GM12878 (cell line): Measurements from ENCODE around the gene HTR3A. TPM values are rescaled to one million over a fixed set of nuclear protein-coding genes. Genes with fewer than 3 reads are reported as not detected.

Source experiments
- ATAC-seq: fragments of 200-7000 bp; cut with Tn5 transposase; 3 replicates; pipeline ENCODE4 v1.9.1; 2020; ENCODE audit warnings: mild to moderate bottlenecking, moderate library complexity
- BruUV-seq: library from RNA; stranded (reverse); fragments of 400-500 nt; replicated peaks from 2 replicates; lab custom pipeline; 2021; lab: Mats Ljungman, UMichigan
- CTCF ChIA-PET: fragments of 300-600 bp; sonication (Branson Sonifier 250); formaldehyde crosslinking; extraction: SDS; loops from one replicate; lab custom pipeline; 2021; ENCODE audit warnings: inconsistent platforms; lab: Yijun Ruan, JAX
- POLR2A ChIA-PET: fragments of 350-600 bp; formaldehyde crosslinking; extraction: SDS; loops from one replicate; lab custom pipeline; 2021; ENCODE audit warnings: inconsistent platforms; lab: Charles Lee
- RAD21 ChIA-PET: fragments of 300-600 bp; sonication (Branson Sonifier 250); formaldehyde crosslinking; loops from one replicate; lab custom pipeline; 2023; ENCODE audit warnings: antibody characterized with exemption; ENCODE audit not compliant: unreplicated experiment; lab: Charles Lee
- SMC1A ChIA-PET: fragments of 300-600 bp; sonication (Branson Sonifier 250); formaldehyde crosslinking; loops from one replicate; lab custom pipeline; 2023; ENCODE audit not compliant: unreplicated experiment, uncharacterized antibody; lab: Charles Lee
- DNase-seq: peaks from one replicate; pipeline ENCODE4 v3.0.0-alpha.2; 2011; ENCODE audit warnings: low read depth, low spot score
- FAIRE-seq: peaks from 3 replicates; lab custom pipeline; 2011; peaks lifted over from hg19 to GRCh38; lab: Jason Lieb, UNC
- H2AFZ ChIP-seq: 2 replicates; pipeline ENCODE4 v1.6.0; 2011; ENCODE audit warnings: low read depth, low read length, control low read depth; ENCODE audit not compliant: control insufficient read depth
- H3K27ac ChIP-seq: 2 replicates; pipeline ENCODE4 v1.5.1; 2011; ENCODE audit warnings: control low read depth; ENCODE audit not compliant: control insufficient read depth, insufficient read depth
- H3K27me3 ChIP-seq, 2 experiments: replicated peaks in 1 of 2; 2 replicates each; pipeline versions ENCODE4 v1.6.0 to v1.6.1; 2011; ENCODE audit warnings: low read length in 1 of 2; ENCODE audit not compliant: control insufficient read depth in 2 of 2, insufficient read depth in 2 of 2
- H3K36me3 ChIP-seq, 2 experiments: 2 replicates each; pipeline ENCODE4 v1.5.1; 2011; ENCODE audit warnings: low read length in 1 of 2; ENCODE audit not compliant: control insufficient read depth in 2 of 2, insufficient read depth in 2 of 2
- H3K4me1 ChIP-seq: 2 replicates; pipeline ENCODE4 v1.6.1; 2011; ENCODE audit warnings: mild to moderate bottlenecking, low read length, moderate library complexity, mixed read lengths; ENCODE audit not compliant: control insufficient read depth, insufficient read depth
- H3K4me2 ChIP-seq: 2 replicates; pipeline ENCODE4 v1.6.0; 2011; ENCODE audit warnings: control low read depth; ENCODE audit not compliant: control insufficient read depth, insufficient read depth
- H3K4me3 ChIP-seq: fragments of 200-600 bp; sonication (generic); 2 replicates; pipeline ENCODE4 v1.5.1; 2016
- H3K79me2 ChIP-seq: 2 replicates; pipeline ENCODE4 v1.6.0; 2011; ENCODE audit warnings: low read length; ENCODE audit not compliant: control insufficient read depth, insufficient read depth
- H3K9ac ChIP-seq: 2 replicates; pipeline ENCODE4 v1.8.0; 2011; ENCODE audit warnings: low read length, control low read depth, mixed read lengths; ENCODE audit not compliant: control insufficient read depth, insufficient read depth
- H3K9me3 ChIP-seq: replicated peaks from 3 replicates; pipeline ENCODE4 v1.5.1; 2011; ENCODE audit warnings: mild to moderate bottlenecking, low read length; ENCODE audit not compliant: control insufficient read depth, insufficient read depth
- H4K20me1 ChIP-seq: 2 replicates; pipeline ENCODE4 v1.6.0; 2011; ENCODE audit not compliant: control insufficient read depth, insufficient read depth
- BCL3 ChIP-seq: IDR thresholded peaks from 2 replicates; pipeline ENCODE4 v1.6.1; 2011; ENCODE audit warnings: borderline replicate concordance, low read depth, mild to moderate bottlenecking, moderate library complexity, low read length; ENCODE audit not compliant: insufficient read depth, poor library complexity, severe bottlenecking
- BHLHE40 ChIP-seq, 2 experiments: fragments of 450-650 bp in 1 of 2; IDR thresholded peaks; 2 replicates each; pipeline ENCODE4 v1.6.1; 2011 to 2017; ENCODE audit warnings: low read depth in 2 of 2, borderline replicate concordance in 1 of 2, improper control_type of control experiment in 1 of 2, low read length in 1 of 2, mild to moderate bottlenecking in 1 of 2
- FOS ChIP-seq: IDR thresholded peaks from 3 replicates; pipeline ENCODE4 v1.6.1; 2011; ENCODE audit warnings: borderline replicate concordance; ENCODE audit not compliant: insufficient read length; ENCODE audit errors: extremely low read depth
- HCFC1 ChIP-seq: fragments of 150-350 bp; IDR thresholded peaks from 2 replicates; pipeline ENCODE4 v1.6.1; 2014; ENCODE audit warnings: low read length
- MTA2 ChIP-seq: fragments of 450-650 bp; IDR thresholded peaks from 2 replicates; pipeline ENCODE4 v1.6.1; 2016; ENCODE audit warnings: low read depth, mild to moderate bottlenecking, moderate library complexity
- NR2F1 ChIP-seq: fragments of 450-650 bp; conservative IDR thresholded peaks from 2 replicates; pipeline ENCODE4 v1.6.1; 2017; ENCODE audit warnings: mild to moderate bottlenecking
- POU2F2 ChIP-seq: IDR thresholded peaks from 3 replicates; pipeline ENCODE4 v1.6.1; 2011; ENCODE audit warnings: low read depth, mild to moderate bottlenecking, low read length, borderline replicate concordance
- RAD21 ChIP-seq: IDR thresholded peaks from 2 replicates; pipeline ENCODE4 v1.6.1; 2011; ENCODE audit warnings: mild to moderate bottlenecking, low read depth, low read length, moderate library complexity; ENCODE audit not compliant: insufficient read depth
- RFX5 ChIP-seq: IDR thresholded peaks from 2 replicates; pipeline ENCODE4 v1.6.1; 2011; ENCODE audit warnings: low read depth, low read length, improper control_type of control experiment
- ZNF592 ChIP-seq: fragments of 450-650 bp; IDR thresholded peaks from 2 replicates; pipeline ENCODE4 v1.6.1; 2017; ENCODE audit warnings: mild to moderate bottlenecking, moderate library complexity
- WGBS: methylation state at CpG from one replicate; pipeline ENCODE4 v1.1.6; 2016; ENCODE audit warnings: low lambda C conversion rate; ENCODE audit not compliant: insufficient replicate concordance, insufficient coverage; ENCODE audit errors: missing lambda C conversion rate; 5-methylcytosine and 5-hydroxymethylcytosine counted together
- in situ Hi-C: fragments of 300-500 bp; cut with MboI; formaldehyde crosslinking; loops from 9 replicates; pipeline ENCODE4 v1.14.3; 2018; ENCODE audit warnings: mixed read lengths
- intact Hi-C: fragments of 100-400 bp; cut with micrococcal nuclease; formaldehyde crosslinking; loops from one replicate; pipeline ENCODE4 v1.14.2; 2022; ENCODE audit not compliant: unreplicated experiment
- polyA plus RNA-seq, 11 experiments: library from polyadenylated mRNA; depleted of rRNA in 4 of 11; unstranded in 6 of 11; stranded (reverse) in 5 of 11; fragments of >200 nt; fragmentation: Nextera tagmentation in 4 of 11; fragmentation: Illumina TruSeq in 1 of 11; extraction: Ambion mirVana in 4 of 11; extraction: Trizol in 1 of 11; gene quantifications; 1 replicate in 1 of 11; 2 replicates in 10 of 11; pipeline versions ENCODE4 v1.2.1 to v1.2.3, GENCODE V29; 2011 to 2016; ENCODE audit warnings: inconsistent platforms in 2 of 11, missing spikeins in 2 of 11, low read depth in 1 of 11
- total RNA-seq, 4 experiments: library from RNA; depleted of rRNA in 3 of 4; stranded (reverse); fragments of >200 nt in 3 of 4; fragmentation: Illumina TruSeq in 1 of 4; extraction: Trizol in 1 of 4; gene quantifications; 2 replicates each; pipeline versions ENCODE4 v1.2.1 to v1.2.3, GENCODE V29; 2013 to 2021

The HTR3A gene
- total and polyA plus RNA-seq, 10 of the 15 experiments (the other 5 are each of a cell fraction or from before 2014, with no cell fraction given): not detected

GRCh38 chr11:114026355-114026754 is 51.4 kb downstream of the HTR3A start (continued):
- no peak for TF ChIP-seq BCL3
- TF ChIP-seq POU2F2: no peak
- TF ChIP-seq HCFC1: no peak
- TF ChIP-seq RAD21: no peak
- TF ChIP-seq MTA2: no peak
- no peak for TF ChIP-seq FOS

DNA sequence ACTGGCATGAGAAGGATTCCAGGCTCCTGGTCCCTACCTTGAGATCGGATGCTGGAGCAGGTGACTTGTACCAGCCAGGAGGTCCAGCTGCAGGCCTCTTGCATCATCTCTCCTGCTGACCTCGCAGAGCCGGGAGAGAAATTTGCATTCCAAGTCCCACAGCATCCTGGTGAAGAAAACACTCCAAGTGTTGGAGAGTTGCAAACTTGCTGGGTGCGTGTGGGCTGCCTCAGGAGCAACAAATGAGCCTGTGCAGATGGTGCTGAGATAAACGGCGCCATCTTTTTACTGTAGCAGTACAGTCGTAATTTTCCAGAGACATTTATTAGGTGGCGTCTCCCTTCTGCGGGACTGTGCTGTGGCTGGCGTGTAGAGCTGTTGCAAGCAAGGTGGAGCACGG is 52.5 kb downstream of the HTR3A start:
- ChIA-PET POLR2A (no interaction called here), SMC1A (no interaction called here), CTCF (interaction anchor here (1.1 kb wide), 1 partner anchor 105 kb away, joined by 3 read pairs; no protein-coding TSS in a partner anchor), RAD21 (no interaction called here)
- in situ Hi-C loops: no loop called here
- Histone ChIP-seq H2AFZ (no peak overlapping the region), H3K9ac (no peak overlapping the region), H3K27me3 (no peaks in the 10 kb centered on the region; a peak in 1 of 4 replicates), H3K9me3 (no peaks in the 10 kb centered on the region), H3K4me3 (no peak overlapping the region), H3K4me1 (no peaks in the 10 kb centered on the region), H4K20me1 (no peaks in the 10 kb centered on the region), H3K4me2 (no peak overlapping the region), H3K27ac (no peak overlapping the region), H3K79me2 (no peaks in the 10 kb centered on the region), H3K36me3 (no peaks in the 10 kb centered on the region)
- WGBS: 46% methylated on average over 11 of the region's 11 CpGs
- no TSS peak for BruUV-seq
- DNase-seq: no peak
- FAIRE-seq: no peak
- ATAC-seq: no peak
- TF ChIP-seq NR2F1 (no peak), BHLHE40 (IDR thresholded peaks at IDR 0.05; ENCODE audit: borderline replicate concordance in 1 of 2, low read depth in 2 of 2, low read length in 1 of 2) (no peak), RFX5 (no peak), ZNF592 (no peak)
- intact Hi-C loops: no loop called here
